ENCODE measurements around the gene SEMA4C. TPM values are rescaled to one million over a fixed set of nuclear protein-coding genes. Genes with fewer than 3 reads are reported as not detected.

SEMA4C gene
- total RNA-seq, 1 donor from 2014 or later = 119 TPM

- Mint-ChIP-seq H3K27ac (ENCODE audit: unreplicated experiment) (peak overlapping the region; percentile 62), H3K9me3 (ENCODE audit: unreplicated experiment) (peaks cover 14% of the 10 kb centered on the region), H3K4me3 (ENCODE audit: unreplicated experiment) (no peak overlapping the region), H3K4me1 (ENCODE audit: low read depth, unreplicated experiment) (peaks cover 7% of the 10 kb centered on the region), H3K36me3 (ENCODE audit: unreplicated experiment) (no peaks in the 10 kb centered on the region), H3K27me3 (ENCODE audit: unreplicated experiment) (peaks cover 4% of the 10 kb centered on the region)
- TF ChIP-seq CTCF (IDR thresholded peaks at IDR 0.05; ENCODE audit: partially characterized antibody, unreplicated experiment) = no peak
- no peak for DNase-seq
Measured at GRCh38 chr2:96895746-96896651, 26.1 kb upstream of the SEMA4C start.

- H3K27ac Mint-ChIP-seq (ENCODE audit: unreplicated experiment) = no peak overlapping the region
- H3K27me3 Mint-ChIP-seq (ENCODE audit: unreplicated experiment) = peaks cover 4% of the 10 kb centered on the region
- peaks cover 7% of the 10 kb centered on the region for H3K4me1 Mint-ChIP-seq (ENCODE audit: low read depth, unreplicated experiment)
- H3K4me3 Mint-ChIP-seq (ENCODE audit: unreplicated experiment) = no peak overlapping the region
- no peak for DNase-seq
- H3K36me3 Mint-ChIP-seq (ENCODE audit: unreplicated experiment) = no peaks in the 10 kb centered on the region
- no peak for TF ChIP-seq CTCF (IDR thresholded peaks at IDR 0.05; ENCODE audit: partially characterized antibody, unreplicated experiment)
- H3K9me3 Mint-ChIP-seq (ENCODE audit: unreplicated experiment) = peaks cover 14% of the 10 kb centered on the region
Measured at GRCh38 chr2:96895032-96895745, 25.3 kb upstream of the SEMA4C start.

GRCh38 chr2:96894151-96894531 is 24.3 kb upstream of the SEMA4C start:
- no peak for DNase-seq
- Mint-ChIP-seq H3K4me1 (ENCODE audit: low read depth, unreplicated experiment) (peaks cover 7% of the 10 kb centered on the region), H3K27ac (ENCODE audit: unreplicated experiment) (no peak overlapping the region), H3K9me3 (ENCODE audit: unreplicated experiment) (peaks cover 14% of the 10 kb centered on the region), H3K27me3 (ENCODE audit: unreplicated experiment) (peaks cover 4% of the 10 kb centered on the region), H3K36me3 (ENCODE audit: unreplicated experiment) (no peaks in the 10 kb centered on the region), H3K4me3 (ENCODE audit: unreplicated experiment) (no peak overlapping the region)
- TF ChIP-seq CTCF (IDR thresholded peaks at IDR 0.05; ENCODE audit: partially characterized antibody, unreplicated experiment) = no peak

GRCh38 chr2:96893289-96894150 is 23.6 kb upstream of the SEMA4C start:
- H3K27ac Mint-ChIP-seq (ENCODE audit: unreplicated experiment) = no peak overlapping the region
- H3K9me3 Mint-ChIP-seq (ENCODE audit: unreplicated experiment) = peaks cover 12% of the 10 kb centered on the region
- H3K36me3 Mint-ChIP-seq (ENCODE audit: unreplicated experiment) = no peaks in the 10 kb centered on the region

More at GRCh38 chr2:96893289-96894150, 23.6 kb upstream of the SEMA4C start:
- no peak for DNase-seq
- H3K27me3 Mint-ChIP-seq (ENCODE audit: unreplicated experiment) = peaks cover 2% of the 10 kb centered on the region
- TF ChIP-seq CTCF (IDR thresholded peaks at IDR 0.05; ENCODE audit: partially characterized antibody, unreplicated experiment) = no peak
- peaks cover 7% of the 10 kb centered on the region for H3K4me1 Mint-ChIP-seq (ENCODE audit: low read depth, unreplicated experiment)
- no peak overlapping the region for H3K4me3 Mint-ChIP-seq (ENCODE audit: unreplicated experiment)

Measured in glutamatergic neuron (in vitro differentiated cells).